Bronchial epithelial cell (primary cell): Measurements from ENCODE around the gene NOMO2. TPM values are rescaled to one million over a fixed set of nuclear protein-coding genes. Genes with fewer than 3 reads are reported as not detected.
A peak's percentile ranks its signal among the peaks of the same experiment; 100 is the strongest.
"Not testable (repeated sequence)": the region's sequence is repeated elsewhere in the genome, so short reads cannot be mapped to it uniquely, and the experiment has no call there.

ENCODE experiments used
- DNase-seq: peaks from one replicate; pipeline ENCODE4 v3.0.0-alpha.2; 2010; ENCODE audit warnings: low read depth
- FAIRE-seq: peaks from 2 replicates; lab custom pipeline; 2011; peaks lifted over from hg19 to GRCh38; lab: Jason Lieb, UNC
- H3K27me3 ChIP-seq: 2 replicates; pipeline ENCODE4 v1.5.1; 2011; ENCODE audit warnings: low read length; ENCODE audit not compliant: control insufficient read depth, insufficient read depth
- H3K36me3 ChIP-seq: 2 replicates; pipeline ENCODE4 v1.5.1; 2011; ENCODE audit warnings: low read length; ENCODE audit not compliant: control insufficient read depth, insufficient read depth
- H3K4me3 ChIP-seq: 2 replicates; pipeline ENCODE4 v1.5.1; 2011; ENCODE audit warnings: mild to moderate bottlenecking, low read depth, low read length, control low read depth
- total RNA-seq: library from RNA; depleted of rRNA; stranded (reverse); fragments of >200 nt; gene quantifications from 2 replicates; pipeline ENCODE4 v1.2.1, GENCODE V29; 2014

The NOMO2 gene, protein sequence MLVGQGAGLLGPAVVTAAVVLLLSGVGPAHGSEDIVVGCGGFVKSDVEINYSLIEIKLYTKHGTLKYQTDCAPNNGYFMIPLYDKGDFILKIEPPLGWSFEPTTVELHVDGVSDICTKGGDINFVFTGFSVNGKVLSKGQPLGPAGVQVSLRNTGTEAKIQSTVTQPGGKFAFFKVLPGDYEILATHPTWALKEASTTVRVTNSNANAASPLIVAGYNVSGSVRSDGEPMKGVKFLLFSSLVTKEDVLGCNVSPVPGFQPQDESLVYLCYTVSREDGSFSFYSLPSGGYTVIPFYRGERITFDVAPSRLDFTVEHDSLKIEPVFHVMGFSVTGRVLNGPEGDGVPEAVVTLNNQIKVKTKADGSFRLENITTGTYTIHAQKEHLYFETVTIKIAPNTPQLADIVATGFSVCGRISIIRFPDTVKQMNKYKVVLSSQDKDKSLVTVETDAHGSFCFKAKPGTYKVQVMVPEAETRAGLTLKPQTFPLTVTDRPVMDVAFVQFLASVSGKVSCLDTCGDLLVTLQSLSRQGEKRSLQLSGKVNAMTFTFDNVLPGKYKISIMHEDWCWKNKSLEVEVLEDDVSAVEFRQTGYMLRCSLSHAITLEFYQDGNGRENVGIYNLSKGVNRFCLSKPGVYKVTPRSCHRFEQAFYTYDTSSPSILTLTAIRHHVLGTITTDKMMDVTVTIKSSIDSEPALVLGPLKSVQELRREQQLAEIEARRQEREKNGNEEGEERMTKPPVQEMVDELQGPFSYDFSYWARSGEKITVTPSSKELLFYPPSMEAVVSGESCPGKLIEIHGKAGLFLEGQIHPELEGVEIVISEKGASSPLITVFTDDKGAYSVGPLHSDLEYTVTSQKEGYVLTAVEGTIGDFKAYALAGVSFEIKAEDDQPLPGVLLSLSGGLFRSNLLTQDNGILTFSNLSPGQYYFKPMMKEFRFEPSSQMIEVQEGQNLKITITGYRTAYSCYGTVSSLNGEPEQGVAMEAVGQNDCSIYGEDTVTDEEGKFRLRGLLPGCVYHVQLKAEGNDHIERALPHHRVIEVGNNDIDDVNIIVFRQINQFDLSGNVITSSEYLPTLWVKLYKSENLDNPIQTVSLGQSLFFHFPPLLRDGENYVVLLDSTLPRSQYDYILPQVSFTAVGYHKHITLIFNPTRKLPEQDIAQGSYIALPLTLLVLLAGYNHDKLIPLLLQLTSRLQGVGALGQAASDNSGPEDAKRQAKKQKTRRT
- total RNA-seq: 111 and 156 TPM in 2 replicates

DNA sequence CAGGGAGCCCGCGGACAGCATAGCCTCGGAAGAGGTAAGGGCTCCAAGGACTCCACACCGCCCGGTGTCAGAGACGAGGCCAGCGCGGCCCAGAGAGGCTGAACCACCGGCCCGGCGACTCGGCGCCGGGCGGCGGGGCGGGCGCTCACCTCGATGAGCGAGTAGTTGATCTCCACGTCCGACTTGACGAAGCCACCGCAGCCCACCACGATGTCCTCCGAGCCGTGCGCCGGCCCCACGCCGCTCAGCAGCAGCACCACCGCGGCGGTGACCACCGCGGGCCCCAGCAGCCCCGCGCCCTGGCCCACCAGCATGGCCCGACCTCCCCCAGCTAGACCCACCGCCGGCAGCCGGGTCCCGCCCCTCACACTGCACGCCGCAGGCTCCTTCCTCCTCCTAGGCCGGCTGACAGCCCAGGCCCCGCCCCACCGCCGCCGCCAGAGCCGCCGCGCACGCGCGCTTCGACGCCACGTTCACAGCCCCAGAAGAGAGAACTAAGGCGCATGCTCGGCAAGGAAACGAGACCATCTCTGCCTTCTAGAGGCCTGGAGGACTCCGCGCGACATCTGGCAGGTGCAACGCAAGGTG, at the start of gene NOMO2:
Gene NOMO2, minus strand, starts transcription at position 371 of the 588 bp plus-strand sequence. Its CDS starts 57 bp downstream, at position 314.
- H3K4me3 ChIP-seq: peak within 1 kb of the TSS; percentile 43
- H3K36me3 ChIP-seq, H3K27me3 ChIP-seq, FAIRE-seq, DNase-seq: not testable (repeated sequence)

DNA sequence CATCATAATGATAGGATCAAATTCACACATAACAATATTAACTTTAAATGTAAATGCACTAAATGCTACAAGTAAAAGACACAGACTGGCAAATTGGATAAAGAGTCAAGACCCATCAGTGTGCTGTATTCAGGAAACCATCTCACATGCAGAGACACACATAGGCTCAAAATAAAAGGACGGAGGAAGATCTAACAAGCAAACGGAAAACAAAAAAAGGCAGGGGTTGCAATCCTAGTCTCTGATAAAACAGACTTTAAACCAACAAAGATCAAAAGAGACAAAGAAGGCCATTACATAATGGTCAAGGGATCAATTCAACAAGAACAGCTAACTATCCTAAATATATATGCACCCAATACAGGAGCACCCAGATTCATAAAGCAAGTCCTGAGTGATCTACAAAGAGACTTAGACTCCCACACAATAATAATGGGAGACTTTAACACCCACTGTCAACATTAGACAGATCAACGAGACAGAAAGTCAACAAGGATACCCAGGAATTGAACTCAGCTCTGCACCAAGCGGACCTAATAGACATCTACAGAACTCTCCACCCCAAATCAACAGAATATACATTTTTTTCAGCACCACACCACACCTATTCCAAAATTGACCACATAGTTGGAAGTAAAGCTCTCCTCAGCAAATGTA, 48.4 kb upstream of the NOMO2 start:
- H3K36me3 ChIP-seq, FAIRE-seq, H3K27me3 ChIP-seq, DNase-seq, H3K4me3 ChIP-seq: not testable (repeated sequence)

GRCh38 chr16:18608271-18608670, 46.4 kb upstream of the NOMO2 start:
- H3K36me3 ChIP-seq, DNase-seq, H3K4me3 ChIP-seq, H3K27me3 ChIP-seq, FAIRE-seq: not testable (repeated sequence)

GRCh38 chr16:18603572-18604246, 41.8 kb upstream of the NOMO2 start:
- not testable (repeated sequence) for H3K27me3 ChIP-seq, H3K4me3 ChIP-seq, H3K36me3 ChIP-seq, DNase-seq, FAIRE-seq

DNA sequence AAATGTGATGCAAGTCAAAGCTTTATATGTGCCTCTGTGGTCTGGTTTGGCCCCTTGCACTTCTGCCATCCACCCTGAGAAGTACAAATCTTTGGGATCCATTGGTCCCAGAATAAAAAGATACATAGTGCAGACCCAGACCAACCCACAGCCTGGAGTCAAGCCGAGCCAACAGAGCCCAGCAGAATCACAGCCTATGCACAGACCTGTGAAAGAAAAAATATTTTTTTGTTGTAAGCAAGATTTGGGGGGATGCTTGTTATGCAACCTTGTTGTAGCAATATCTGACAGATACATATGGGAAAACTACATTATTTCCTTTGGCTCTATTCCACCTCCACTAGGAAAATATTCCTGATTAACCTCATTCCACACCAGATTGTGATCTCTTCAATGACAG, 36.7 kb upstream of the NOMO2 start:
- not testable (repeated sequence) for DNase-seq, FAIRE-seq, H3K4me3 ChIP-seq, H3K36me3 ChIP-seq, H3K27me3 ChIP-seq

DNA sequence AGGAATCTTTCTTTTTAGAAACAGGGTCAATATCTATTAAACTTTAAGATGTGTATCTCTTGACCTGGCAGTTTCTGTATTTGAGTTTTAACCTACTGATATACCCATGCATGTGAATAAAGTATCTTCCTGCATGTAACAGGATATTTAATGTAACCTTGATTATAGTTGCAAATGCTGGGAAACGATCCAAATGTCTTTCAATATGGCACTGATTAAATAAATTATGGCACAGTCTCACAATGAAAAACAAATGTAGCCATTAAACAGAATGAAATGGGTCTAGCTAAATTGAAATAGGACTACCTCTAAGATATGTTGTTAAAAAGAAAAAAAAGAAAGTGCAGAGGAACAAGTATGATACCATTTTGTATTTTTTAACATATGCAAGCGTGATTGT, 35.8 kb upstream of the NOMO2 start:
- not testable (repeated sequence) for H3K36me3 ChIP-seq, DNase-seq, FAIRE-seq, H3K27me3 ChIP-seq, H3K4me3 ChIP-seq

- not testable (repeated sequence) for H3K27me3 ChIP-seq, H3K36me3 ChIP-seq, DNase-seq, H3K4me3 ChIP-seq, FAIRE-seq
Measured at GRCh38 chr16:18597319-18597718, 35.4 kb upstream of the NOMO2 start.

GRCh38 chr16:18595796-18596195, 33.9 kb upstream of the NOMO2 start:
- DNase-seq, H3K27me3 ChIP-seq, FAIRE-seq, H3K4me3 ChIP-seq, H3K36me3 ChIP-seq: not testable (repeated sequence)

DNA sequence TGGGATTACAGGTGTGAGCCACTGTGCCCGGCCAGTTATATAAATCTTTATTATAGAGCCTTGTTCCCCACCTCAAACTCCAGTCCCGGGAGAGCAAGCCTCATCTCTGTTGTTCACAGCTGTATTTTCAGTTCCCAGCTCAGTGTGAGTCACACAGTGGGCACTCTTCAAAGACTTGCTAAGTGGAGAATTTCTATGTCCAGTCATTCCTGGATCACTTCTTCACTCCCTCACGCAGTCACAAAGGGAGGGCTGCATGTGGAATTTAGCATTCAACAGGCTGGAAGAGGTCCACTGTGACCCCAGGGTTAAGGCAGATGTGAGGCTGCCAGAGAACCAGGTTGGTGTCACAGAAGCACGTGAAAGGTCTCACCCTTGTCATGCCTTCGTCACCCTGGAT, 33.0 kb upstream of the NOMO2 start:
- FAIRE-seq, H3K36me3 ChIP-seq, H3K27me3 ChIP-seq, H3K4me3 ChIP-seq: not testable (repeated sequence)
- peak; percentile 37 for DNase-seq

GRCh38 chr16:18593904-18594303, 32.0 kb upstream of the NOMO2 start:
- not testable (repeated sequence) for DNase-seq, H3K4me3 ChIP-seq, H3K36me3 ChIP-seq, H3K27me3 ChIP-seq, FAIRE-seq

DNA sequence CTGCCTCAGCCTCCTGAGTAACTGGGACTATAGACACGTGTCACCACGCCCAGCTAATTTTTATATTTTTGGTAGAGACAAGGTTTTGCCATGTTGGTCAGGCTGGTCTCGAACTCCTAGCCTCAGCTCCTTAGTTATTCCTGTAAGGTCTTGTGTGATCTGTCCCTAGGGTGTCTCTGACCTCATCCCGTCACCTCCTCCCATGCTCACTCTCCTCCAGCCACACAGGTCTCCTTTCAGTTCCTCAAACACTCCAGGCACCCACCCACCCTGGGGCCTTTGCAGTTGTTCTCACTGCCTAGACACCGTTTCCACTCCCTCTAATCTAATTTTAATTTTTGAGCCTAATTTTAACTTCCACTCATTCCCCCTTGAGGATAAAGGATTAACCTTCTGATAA, 31.1 kb upstream of the NOMO2 start:
- not testable (repeated sequence) for H3K36me3 ChIP-seq, H3K4me3 ChIP-seq, H3K27me3 ChIP-seq, DNase-seq, FAIRE-seq

- not testable (repeated sequence) for DNase-seq, H3K36me3 ChIP-seq, H3K4me3 ChIP-seq, H3K27me3 ChIP-seq, FAIRE-seq
Measured at GRCh38 chr16:18591908-18592307, 30.0 kb upstream of the NOMO2 start.

DNA sequence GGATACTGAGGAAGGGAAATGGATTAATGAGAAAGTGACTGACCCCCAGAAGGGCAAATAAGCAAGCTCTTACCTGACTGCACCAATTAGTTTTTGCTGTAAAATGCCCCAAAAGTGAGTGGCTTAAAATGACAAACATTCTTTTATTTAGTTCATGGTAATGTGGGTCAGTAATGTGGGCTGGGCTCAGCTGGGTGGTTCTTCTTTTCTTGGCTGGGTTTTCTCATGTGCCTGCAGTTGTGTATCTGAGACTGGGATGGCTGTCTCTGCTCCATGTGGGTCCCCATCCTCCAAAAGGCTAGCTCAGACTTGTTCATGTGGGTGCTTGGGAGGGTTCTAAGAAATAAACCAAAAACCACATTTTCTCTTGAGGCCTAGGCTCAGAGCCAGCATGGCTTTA, 29.5 kb upstream of the NOMO2 start:
- not testable (repeated sequence) for DNase-seq, H3K27me3 ChIP-seq, FAIRE-seq, H3K4me3 ChIP-seq, H3K36me3 ChIP-seq
